GM19468 (cell line): ENCODE results near the gene CHRM5.
"Not testable (repeated sequence)": the region's sequence is repeated elsewhere in the genome, so short reads cannot be mapped to it uniquely, and the experiment has no call there.

Source experiments
- ATAC-seq: cut with Tn5 transposase; IDR thresholded peaks from one replicate; pipeline ENCODE4 v1.9.1; 2021; ENCODE audit warnings: mild to moderate bottlenecking, moderate library complexity, moderate number of reproducible peaks; ENCODE audit not compliant: unreplicated experiment; ENCODE audit errors: extremely low read depth

Gene CHRM5

GRCh38 chr15:33987444-33987843, 19.1 kb downstream of the CHRM5 start:
- no peak for ATAC-seq

- no peak for ATAC-seq
Measured at GRCh38 chr15:33988384-33988783, 20.1 kb downstream of the CHRM5 start.

DNA sequence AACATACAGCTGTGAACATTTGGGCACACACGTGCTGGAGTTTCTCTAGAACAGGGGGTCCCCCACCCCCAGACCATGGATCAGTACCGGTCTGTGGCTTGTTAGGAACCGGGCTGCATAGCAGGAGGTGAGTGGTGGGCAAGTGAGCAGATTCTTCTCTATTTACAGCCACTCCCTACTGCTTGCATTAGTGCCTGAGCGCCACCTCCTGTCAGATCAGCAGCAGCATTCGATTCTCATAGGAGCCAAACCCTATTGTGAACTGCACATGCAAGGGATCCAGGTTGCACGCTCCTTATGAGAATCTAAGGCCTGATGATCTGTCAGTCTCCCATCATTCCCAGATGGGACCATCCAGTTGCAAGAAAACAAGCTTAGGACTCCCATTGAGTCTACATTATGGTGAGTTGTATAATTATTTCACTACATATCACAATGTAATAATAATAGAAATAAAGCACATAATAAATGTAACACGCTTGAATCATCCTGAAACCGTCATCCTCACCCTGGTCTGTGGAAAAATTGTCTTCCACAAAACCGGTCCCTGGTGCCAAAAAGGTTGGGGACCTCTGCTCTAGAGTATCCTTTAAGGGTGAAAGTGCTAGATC, 25.8 kb downstream of the CHRM5 start:
- no peak for ATAC-seq

DNA sequence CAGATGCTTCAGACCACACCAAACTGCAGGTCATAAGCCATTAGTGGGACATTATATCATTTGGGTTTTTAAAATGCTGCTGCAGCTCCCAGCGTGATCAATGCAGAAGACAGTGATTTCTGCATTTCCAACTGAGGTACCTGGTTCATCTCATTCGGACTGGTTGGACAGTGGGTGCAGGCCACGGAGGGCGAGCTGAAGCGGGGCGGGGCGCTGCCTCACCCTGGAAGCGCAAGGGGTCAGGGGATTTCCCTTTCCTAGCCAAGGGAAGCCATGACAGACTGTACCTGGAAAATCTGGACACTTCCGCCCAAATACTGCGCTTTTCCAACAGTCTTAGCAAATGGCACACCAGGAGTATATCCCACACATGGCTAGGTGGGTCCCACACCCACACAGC, 27.4 kb downstream of the CHRM5 start:
- not testable (repeated sequence) for ATAC-seq

DNA sequence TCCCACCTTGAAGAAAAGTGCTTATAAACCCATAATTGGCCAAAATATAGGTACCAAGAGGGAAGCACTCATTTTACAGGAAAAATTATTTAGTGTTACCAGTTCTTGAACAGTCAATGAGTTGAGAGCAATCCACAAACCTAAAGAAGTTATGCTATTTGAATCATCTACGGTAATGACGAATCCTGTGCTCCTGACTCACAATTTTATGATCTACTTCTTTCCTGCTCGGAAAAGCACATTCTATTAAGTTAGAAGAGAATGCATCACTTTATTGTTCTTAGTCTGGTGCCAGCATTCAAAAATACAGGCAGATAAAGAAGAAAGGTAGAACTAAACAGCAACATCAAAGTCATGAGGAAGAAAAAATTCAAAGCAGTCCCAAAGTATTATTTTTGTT, 33.2 kb downstream of the CHRM5 start:
- ATAC-seq: no peak

DNA sequence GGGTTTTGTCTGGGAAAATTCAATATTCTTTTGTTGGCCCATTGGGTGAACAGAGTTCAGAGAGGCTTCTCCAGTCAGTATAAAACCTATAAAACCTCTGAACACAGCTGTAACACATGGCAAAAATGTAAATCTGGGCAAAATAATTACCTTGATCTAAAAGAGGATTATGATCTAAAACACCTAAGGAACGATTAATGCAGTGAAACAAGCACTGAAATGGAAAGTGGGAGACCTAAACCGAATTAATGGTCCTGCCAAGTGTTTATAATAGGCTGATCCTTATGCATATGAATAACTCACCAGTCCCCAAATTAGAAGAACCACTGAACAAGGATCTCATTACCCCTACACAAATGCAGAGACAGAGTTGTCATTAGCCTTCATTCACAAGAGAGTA, 38.1 kb downstream of the CHRM5 start:
- no peak for ATAC-seq

GRCh38 chr15:34009656-34010055, 41.4 kb downstream of the CHRM5 start:
- no peak for ATAC-seq

DNA sequence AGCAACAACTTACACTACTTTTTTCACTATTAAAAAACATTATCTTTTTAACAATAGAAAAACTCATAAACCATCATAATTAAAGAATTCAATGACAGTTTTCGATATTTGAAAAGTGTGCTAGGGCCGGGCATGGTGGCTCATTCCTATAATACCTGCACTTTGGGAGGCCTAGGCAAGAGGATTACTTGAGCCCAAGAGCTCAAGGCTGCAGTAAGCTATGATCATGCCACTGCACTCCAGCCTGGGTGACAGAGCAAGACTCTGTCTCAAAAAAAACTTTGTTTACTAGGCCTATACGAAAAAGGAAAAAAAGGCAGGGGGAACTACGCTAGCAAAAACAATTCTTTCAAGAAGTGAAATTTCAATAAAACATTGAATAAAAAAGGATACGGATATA, 42.6 kb downstream of the CHRM5 start:
- ATAC-seq: no peak

DNA sequence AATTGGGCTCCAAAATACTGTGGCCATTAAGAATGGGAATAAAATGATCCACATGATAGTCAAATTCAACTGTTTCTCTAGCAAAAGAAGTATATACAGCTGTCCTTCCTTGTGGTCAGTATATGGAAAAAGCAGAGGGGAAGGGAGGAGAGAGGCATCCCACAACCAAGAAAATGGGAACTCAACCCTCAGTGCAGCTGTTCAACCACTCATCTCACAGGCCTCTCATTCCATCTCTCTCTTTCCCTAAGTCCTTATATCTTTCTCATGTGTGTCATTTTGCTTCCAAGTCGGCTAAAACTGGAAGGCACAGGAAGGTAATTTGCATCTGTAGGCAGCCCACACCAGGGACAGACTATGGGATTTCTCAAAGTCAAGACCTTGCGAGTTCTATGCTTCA, 43.2 kb downstream of the CHRM5 start:
- ATAC-seq: no peak

- ATAC-seq: no peak
Measured at GRCh38 chr15:34012461-34013028, 44.2 kb downstream of the CHRM5 start.

- ATAC-seq: no peak
Measured at GRCh38 chr15:34013746-34014145, 45.4 kb downstream of the CHRM5 start.

DNA sequence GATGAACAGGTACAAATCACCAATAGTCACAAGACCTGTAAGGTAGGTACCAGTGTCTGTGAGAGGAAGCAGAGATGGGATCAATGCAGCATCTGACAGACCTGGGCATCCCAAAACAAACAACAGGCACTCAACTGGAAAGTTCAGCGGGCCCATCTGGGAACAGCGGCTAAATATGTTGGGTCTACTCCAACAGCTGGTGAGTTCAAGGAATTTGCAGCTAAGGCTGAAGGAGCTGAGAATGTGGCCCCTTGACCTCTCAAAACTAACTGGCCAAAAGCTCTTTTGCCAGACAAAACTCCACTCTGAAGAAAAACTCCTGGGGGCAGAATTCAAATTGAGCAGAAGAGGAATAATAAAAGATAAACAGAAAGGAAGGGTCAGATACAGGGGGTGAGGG, 46.3 kb downstream of the CHRM5 start:
- no peak for ATAC-seq

GRCh38 chr15:34018021-34018645, 49.8 kb downstream of the CHRM5 start:
- no peak for ATAC-seq

- not testable (repeated sequence) for ATAC-seq
Measured at GRCh38 chr15:34018738-34019137, 50.4 kb downstream of the CHRM5 start.

- no peak for ATAC-seq
Measured at GRCh38 chr15:34019369-34019990, 51.2 kb downstream of the CHRM5 start.

DNA sequence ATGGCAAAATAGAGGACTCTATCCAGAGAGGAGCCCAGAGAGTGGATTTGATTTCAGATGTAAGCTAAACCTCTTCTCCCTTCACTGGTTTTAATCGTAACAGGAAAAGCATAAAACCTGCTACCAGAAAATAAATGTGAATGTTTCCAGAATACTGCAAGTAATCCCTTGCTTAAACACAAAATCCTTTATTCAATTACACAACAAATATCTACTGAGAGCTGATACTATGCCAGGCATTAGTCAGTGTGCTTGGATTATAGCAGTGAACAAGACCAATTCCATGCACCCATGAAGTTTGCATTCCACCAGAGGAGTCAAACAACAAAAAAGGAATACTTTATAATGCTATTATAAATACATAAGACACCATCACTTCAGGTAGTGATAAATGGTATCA, 55.6 kb downstream of the CHRM5 start:
- no peak for ATAC-seq

DNA sequence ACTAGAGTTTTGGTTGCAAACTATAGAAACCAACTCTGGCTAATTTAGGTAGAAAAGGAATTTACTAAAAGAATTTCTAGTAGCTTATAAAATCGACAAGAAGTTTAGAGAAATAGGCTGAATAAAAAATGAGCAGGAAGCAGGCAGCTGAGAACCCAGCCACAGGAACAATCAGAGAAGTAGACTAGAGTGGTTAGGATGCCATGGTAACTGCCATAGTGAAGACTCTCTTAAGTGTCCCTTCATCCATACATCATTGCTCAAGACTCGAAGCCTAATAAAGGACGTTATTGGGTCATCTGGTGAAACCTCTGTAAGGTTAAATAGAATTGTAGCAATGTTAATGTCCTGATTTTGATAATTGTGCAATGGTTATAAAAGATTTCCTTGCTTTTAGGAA, 57.0 kb downstream of the CHRM5 start:
- ATAC-seq: no peak

- no peak for ATAC-seq
Measured at GRCh38 chr15:34027606-34028005, 59.3 kb downstream of the CHRM5 start.

- ATAC-seq: no peak
Measured at GRCh38 chr15:34031987-34032760, 63.9 kb downstream of the CHRM5 start.

GRCh38 chr15:34038023-34038870, 70.0 kb downstream of the CHRM5 start:
- peak; percentile 65 for ATAC-seq
